ENCODE measurements around the gene CNNM1. TPM values are rescaled to one million over a fixed set of nuclear protein-coding genes. Genes with fewer than 3 reads are reported as not detected.

The CNNM1 gene
- total RNA-seq, 2 donors from 2014 or later = 1.3 to 1.6 TPM

DNA sequence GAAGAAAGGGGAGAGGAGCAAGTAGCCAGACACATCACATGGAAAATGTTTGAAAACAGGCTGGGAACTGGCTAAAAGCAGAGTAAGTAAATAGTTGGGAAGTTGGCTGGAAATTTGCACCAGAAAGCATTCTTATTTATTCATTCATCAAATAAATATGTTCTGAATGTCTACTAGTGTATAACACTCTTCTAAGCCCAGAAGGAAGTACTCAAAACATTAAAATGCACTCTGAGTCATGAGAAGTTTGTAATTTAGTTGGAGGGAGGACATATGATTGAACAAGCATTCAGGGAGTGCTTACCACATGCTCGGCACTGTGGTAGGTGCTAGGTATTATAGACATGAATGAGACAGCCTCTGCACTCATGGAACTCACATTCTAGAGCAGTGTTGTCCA, 37.0 kb upstream of the CNNM1 start:
- Histone ChIP-seq H3K4me1 (no peaks in the 10 kb centered on the region), H3K9me3 (no peaks in the 10 kb centered on the region), H3K27me3 (no peaks in the 10 kb centered on the region), H3K27ac (no peak overlapping the region), H3K36me3 (replicated peaks in 1 of 2; ENCODE audit: insufficient read depth in 1 of 2, low read depth in 2 of 2) (no peaks in the 10 kb centered on the region), H3K4me3 (no peak overlapping the region)
- intact Hi-C loops (cut with DNase I) = no loop called here
- TF ChIP-seq, protein P1, sequence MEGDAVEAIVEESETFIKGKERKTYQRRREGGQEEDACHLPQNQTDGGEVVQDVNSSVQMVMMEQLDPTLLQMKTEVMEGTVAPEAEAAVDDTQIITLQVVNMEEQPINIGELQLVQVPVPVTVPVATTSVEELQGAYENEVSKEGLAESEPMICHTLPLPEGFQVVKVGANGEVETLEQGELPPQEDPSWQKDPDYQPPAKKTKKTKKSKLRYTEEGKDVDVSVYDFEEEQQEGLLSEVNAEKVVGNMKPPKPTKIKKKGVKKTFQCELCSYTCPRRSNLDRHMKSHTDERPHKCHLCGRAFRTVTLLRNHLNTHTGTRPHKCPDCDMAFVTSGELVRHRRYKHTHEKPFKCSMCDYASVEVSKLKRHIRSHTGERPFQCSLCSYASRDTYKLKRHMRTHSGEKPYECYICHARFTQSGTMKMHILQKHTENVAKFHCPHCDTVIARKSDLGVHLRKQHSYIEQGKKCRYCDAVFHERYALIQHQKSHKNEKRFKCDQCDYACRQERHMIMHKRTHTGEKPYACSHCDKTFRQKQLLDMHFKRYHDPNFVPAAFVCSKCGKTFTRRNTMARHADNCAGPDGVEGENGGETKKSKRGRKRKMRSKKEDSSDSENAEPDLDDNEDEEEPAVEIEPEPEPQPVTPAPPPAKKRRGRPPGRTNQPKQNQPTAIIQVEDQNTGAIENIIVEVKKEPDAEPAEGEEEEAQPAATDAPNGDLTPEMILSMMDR (IDR thresholded peaks at IDR 0.05) = no peak
- no peak for TF ChIP-seq POLR2A (IDR thresholded peaks at IDR 0.05)
- ATAC-seq (no peak), DNase-seq (peak in 1 of 4 donors; percentile 10)
- 63% methylated on average over 1 of the region's 1 CpG for WGBS, 2 donors

DNA sequence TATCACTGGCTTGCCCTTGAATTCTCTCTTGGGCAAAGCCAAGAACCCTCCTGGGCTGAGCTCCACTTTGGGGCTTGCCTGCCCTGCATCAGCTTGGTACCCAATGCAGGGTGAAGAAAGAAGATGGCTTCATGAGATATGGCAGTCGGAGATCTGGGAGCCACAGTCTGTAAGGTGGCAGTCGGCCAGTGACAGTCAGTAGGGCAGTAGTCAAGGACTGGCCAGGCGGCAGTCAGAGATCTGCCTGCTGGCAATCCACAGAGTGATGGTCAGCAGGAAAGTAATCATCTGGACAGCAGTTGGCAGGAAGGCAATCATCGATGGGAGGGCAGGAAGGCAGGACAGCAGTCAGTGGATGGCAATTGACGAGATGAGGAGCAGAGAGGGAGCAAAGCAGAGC, 32.6 kb upstream of the CNNM1 start:
- TF ChIP-seq, protein P1 (IDR thresholded peaks at IDR 0.05) = no peak
- no peak for TF ChIP-seq POLR2A (IDR thresholded peaks at IDR 0.05)
- H3K4me1 ChIP-seq = no peaks in the 10 kb centered on the region
- no peak for DNase-seq
- WGBS, 2 donors = 38 to 47% methylated on average over 5 of the region's 5 CpGs
- H3K36me3 ChIP-seq (replicated peaks in 1 of 2; ENCODE audit: insufficient read depth in 1 of 2, low read depth in 2 of 2) = no peaks in the 10 kb centered on the region
- no peak overlapping the region for H3K27ac ChIP-seq
- H3K4me3 ChIP-seq = no peak overlapping the region
- intact Hi-C loops (cut with DNase I) = no loop called here
- ATAC-seq = no peak
- H3K27me3 ChIP-seq = no peaks in the 10 kb centered on the region
- no peaks in the 10 kb centered on the region for H3K9me3 ChIP-seq

DNA sequence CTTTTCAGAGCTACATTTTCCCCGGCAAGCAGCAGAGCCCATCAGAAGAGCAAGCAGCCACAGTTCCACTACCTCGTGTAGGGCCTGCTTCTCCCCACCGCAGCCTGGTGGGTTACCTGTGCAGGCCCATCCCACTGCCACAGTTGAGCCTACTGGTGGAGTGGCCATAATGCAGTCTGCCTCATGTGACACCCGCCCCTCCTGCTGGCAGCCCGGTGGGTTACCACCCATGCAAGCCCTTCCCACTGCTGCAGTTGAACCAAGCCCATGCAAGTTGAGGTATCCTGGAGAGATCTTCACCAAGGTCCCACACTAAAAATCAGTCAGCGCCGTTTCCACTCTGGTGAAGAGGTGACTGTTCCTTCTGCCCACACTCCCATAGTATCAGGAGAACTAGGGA, 32.1 kb upstream of the CNNM1 start:
- no peak for ATAC-seq
- DNase-seq = no peak

DNA sequence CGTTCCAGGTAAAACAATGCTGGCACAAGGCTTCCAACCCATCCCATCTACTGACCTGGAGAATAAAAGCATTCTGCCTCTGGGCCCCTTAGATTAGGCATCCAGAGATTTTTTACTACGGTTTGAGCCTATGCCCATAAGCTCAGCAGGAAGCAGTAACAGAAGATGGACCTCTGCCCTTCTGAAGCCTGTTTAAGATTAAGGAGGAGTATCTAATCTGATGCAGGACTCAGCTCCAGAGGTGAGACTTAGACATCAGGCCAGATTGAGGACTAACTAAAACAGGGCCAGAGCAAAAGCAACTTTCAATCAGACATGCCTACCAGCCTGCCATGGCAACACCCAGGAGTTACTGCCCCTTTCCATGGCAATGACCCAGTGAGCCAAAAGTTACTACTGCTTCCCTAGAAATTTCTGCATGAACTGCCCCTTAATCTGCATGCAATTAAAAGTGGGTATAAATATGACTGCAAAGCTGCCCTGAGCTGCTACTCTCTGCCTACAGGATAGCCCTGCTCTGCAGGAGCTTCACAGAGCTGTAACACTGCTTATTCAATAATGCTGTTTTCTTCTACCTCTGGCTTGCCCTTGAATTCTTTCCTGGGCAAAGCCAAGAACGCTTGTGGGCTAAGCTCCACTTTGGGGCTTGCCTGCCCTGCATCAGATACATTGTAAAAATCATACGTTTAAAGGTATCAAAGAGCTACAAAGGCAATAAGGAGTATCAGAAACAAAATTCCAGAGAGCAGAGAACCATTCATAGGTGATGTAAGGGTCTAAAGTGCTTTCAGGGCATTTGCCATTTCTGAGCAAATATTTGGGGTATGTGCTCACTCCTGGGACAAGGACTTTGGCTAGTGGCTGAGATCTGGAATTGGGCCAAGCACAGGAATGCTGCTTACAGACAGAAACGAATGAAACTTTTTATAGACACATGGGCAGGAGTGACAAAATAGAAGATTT, 25.0 kb upstream of the CNNM1 start:
- ATAC-seq (peak; percentile 62), DNase-seq (peak; percentile 44 to 67 (median 56))
- Histone ChIP-seq H3K27me3 (no peaks in the 10 kb centered on the region), H3K36me3 (replicated peaks in 1 of 2; ENCODE audit: insufficient read depth in 1 of 2, low read depth in 2 of 2) (no peaks in the 10 kb centered on the region), H3K4me1 (peaks cover 16% of the 10 kb centered on the region), H3K9me3 (no peaks in the 10 kb centered on the region), H3K4me3 (no peak overlapping the region), H3K27ac (no peak overlapping the region)
- intact Hi-C loops (cut with DNase I) = no loop called here
- TF ChIP-seq POLR2A (IDR thresholded peaks at IDR 0.05) = no peak
- TF ChIP-seq, protein P1 (IDR thresholded peaks at IDR 0.05) = no peak
- 7 to 15% methylated on average over 5 of the region's 5 CpGs for WGBS, 2 donors

More for the DNA sequence above, 32.1 kb upstream of the CNNM1 start:
- H3K27me3 ChIP-seq = no peaks in the 10 kb centered on the region
- H3K4me3 ChIP-seq = no peak overlapping the region
- TF ChIP-seq POLR2A (IDR thresholded peaks at IDR 0.05) = no peak
- TF ChIP-seq, protein P1 (IDR thresholded peaks at IDR 0.05) = no peak
- 90 to 91% methylated on average over 7 of the region's 7 CpGs for WGBS, 2 donors
- intact Hi-C loops (cut with DNase I) = no loop called here
- H3K36me3 ChIP-seq (replicated peaks in 1 of 2; ENCODE audit: insufficient read depth in 1 of 2, low read depth in 2 of 2) = no peaks in the 10 kb centered on the region
- H3K27ac ChIP-seq = no peak overlapping the region
- no peaks in the 10 kb centered on the region for H3K4me1 ChIP-seq
- no peaks in the 10 kb centered on the region for H3K9me3 ChIP-seq

DNA sequence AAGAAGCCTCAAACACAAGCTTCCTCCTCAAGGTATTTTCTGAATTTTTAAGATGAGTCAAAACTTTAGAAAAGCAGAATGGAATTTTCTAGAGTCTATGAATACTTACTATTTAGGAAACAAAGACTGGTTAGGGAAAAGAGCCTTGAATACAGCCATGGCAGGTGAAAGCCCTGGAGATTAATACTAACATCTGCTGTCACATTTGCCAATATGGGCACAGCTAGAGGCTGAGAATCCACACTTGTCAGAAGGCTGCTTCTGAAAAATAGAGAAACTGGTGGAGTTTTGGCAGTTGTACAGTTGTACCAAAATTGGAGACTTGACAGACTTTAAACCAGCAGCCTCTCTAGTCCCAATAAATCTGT, 24.3 kb upstream of the CNNM1 start:
- DNase-seq = no peak
- ATAC-seq = no peak
- H3K36me3 ChIP-seq (replicated peaks in 1 of 2; ENCODE audit: insufficient read depth in 1 of 2, low read depth in 2 of 2) = no peaks in the 10 kb centered on the region
- intact Hi-C loops (cut with DNase I) = no loop called here
- H3K4me1 ChIP-seq = peaks cover 16% of the 10 kb centered on the region
- H3K27me3 ChIP-seq = no peaks in the 10 kb centered on the region
- H3K9me3 ChIP-seq = no peaks in the 10 kb centered on the region
- no peak overlapping the region for H3K27ac ChIP-seq
- H3K4me3 ChIP-seq = no peak overlapping the region
- TF ChIP-seq, protein P1 (IDR thresholded peaks at IDR 0.05) = no peak
- TF ChIP-seq POLR2A (IDR thresholded peaks at IDR 0.05) = no peak
